DMS153 treated with DMSO at 0.1 percent for 48 hours (cell line): ENCODE results near the gene UGT2B11.
A peak's percentile ranks its signal among the peaks of the same experiment; 100 is the strongest.
"Not testable (repeated sequence)": the region's sequence is repeated elsewhere in the genome, so short reads cannot be mapped to it uniquely, and the experiment has no call there.

Source experiments
- DNase-seq: peaks from one replicate; lab custom pipeline; 2025; ENCODE audit not compliant: unreplicated experiment; lab: John Stamatoyannopoulos, UW

UGT2B11 gene

DNA sequence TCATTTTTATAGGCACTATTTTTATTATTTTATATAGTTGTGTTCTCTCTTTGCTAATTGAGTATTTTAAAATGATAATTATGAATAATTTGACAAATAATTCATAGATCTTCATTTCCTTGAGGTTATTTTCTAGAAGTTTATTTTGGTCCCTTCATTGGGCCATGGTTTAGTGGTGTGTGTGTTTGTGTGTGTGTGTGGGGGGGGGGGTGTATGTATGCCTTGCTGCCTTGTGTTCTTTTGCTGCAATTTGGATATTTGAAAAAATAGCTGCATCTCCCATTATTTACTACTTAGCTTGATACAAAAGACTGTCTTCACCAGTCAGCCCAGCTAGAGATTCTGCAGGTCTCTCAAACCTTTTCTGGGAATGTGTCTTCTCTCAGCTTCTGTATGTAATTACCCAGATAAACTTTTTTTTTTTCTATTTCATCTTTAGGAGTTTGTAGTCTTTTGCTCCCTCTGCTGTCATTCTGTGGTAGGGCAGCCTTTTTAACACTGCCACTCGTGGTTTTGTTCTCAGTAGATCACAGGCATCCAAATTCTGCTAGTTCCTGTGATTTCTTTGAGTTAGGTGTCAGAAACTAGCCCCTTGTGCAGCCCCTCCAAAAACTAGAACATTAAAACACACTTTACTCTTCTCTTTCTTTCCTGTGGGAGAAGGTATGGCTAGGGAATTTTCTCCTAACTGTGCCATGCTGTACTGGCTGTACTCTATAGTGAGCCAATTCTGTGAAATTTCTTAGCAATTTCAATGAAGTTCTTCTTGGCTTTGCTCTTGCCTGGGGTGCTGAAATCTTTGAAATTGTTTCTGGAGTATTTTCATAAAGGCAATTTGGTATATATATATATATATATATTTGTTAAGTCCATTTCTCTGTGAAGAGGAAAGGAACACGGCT, 44.1 kb downstream of the UGT2B11 start:
- peak; percentile 7 for DNase-seq

- not testable (repeated sequence) for DNase-seq
Observed at GRCh38 chr4:69169171-69169570, 45.4 kb downstream of the UGT2B11 start.

DNA sequence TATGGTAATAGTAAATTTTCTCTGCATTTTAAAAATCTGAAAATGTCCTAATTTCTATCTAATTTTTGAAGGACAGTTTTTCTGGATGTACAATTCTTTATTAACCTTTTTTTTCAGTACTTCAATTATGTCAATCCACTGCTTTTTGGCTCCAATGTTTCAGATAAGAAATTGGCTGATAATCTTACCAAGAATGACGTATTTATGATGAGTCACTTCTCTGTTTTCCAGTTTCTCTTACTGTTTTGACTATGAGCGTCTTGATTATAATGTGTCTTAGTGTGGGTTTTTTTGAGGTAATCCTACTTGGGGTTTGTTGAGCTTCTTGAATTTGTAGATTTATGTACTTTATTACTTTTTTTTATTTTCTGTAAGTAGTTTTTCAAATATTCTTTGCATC, 47.2 kb downstream of the UGT2B11 start:
- no peak for DNase-seq

- not testable (repeated sequence) for DNase-seq
Observed at GRCh38 chr4:69166376-69166775, 48.2 kb downstream of the UGT2B11 start.

DNA sequence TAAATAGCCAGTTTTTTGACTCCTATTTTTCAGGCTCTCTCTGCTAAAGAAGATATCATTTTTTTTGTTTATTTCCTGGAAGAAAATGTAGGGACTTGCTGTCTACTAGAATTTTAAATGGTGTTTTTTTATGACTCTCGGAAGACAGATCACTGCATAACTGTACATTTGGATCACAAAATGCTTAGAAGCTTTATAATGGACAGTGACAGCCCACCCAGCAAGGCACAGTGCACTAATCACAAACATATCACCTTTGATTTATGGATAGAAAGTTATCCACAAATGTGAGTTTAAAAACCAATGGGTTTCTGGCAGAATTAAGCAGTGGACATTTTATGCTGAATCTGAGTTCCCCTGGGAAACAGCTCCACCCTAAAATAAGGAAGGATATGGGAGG, 48.8 kb downstream of the UGT2B11 start:
- not testable (repeated sequence) for DNase-seq

DNA sequence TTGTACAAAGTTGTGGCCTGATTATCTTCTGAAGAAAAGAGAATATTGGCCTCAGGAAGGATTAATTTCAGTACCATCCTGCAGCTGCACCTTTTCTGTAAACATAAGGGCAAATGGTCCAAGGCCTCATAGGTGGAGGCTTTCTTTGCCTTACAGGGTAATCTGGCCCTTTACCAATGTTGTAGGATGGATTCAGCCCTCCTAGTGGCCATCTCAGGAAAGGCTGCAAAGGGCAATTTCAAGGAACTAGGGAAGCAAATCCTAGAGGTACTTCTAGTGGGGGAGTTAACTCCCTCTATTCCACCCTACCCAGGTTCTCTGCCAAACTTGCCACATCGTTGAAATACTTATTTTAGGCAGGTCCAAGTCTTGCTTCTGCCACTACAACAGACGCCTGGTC, 57.6 kb downstream of the UGT2B11 start:
- DNase-seq = no peak

DNA sequence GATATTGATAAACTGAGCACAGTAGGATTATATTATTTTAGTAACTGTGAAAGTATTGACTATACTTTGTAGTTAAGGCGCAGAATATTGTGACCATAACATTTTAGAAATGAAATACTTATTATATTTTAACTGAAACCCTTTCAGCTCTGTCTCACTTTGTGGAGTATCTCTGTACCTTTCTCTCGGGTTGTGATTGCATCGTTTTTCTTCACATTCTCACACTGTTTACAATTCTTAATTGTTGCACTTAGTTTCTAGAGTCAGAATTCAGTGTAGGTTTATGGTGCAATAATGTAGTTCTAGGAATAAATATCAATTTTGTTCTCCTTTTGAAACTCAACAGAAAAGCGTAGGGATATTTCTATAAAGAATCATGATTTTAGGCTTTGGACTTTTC, 60.5 kb downstream of the UGT2B11 start:
- no peak for DNase-seq
